Activated T-helper 2 cell treated with anti-CD3 and anti-CD28 coated beads, Interferon-gamma antibody, Interleukin-2, Interleukin-4, amounts not matched to agents 10 μg/mL and 5 μg/mL and 100 μg/mL, durations not matched to agents 14 hours and 24 hours and 36 hours (primary cell): Measurements from ENCODE around the gene ADH6. TPM values are rescaled to one million over a fixed set of nuclear protein-coding genes. Genes with fewer than 3 reads are reported as not detected.

Source experiments
- DNase-seq: peaks from one replicate; pipeline ENCODE4 v3.0.0; 2021; ENCODE audit warnings: low spot score
- H3K27ac Mint-ChIP-seq: one replicate; pipeline ENCODE4 v1.8.0; 2021; ENCODE audit warnings: mixed read lengths
- H3K27me3 Mint-ChIP-seq: one replicate; pipeline ENCODE4 v1.8.0; 2021; ENCODE audit warnings: low read depth, mixed read lengths
- H3K36me3 Mint-ChIP-seq: one replicate; pipeline ENCODE4 v1.8.0; 2021; ENCODE audit warnings: low read depth, mixed read lengths
- H3K4me1 Mint-ChIP-seq: one replicate; pipeline ENCODE4 v1.8.0; 2021; ENCODE audit warnings: low read depth, mixed read lengths
- H3K4me3 Mint-ChIP-seq: one replicate; pipeline ENCODE4 v1.8.0; 2021; ENCODE audit warnings: low read depth, mild to moderate bottlenecking, moderate library complexity, mixed read lengths
- H3K9me3 Mint-ChIP-seq: one replicate; pipeline ENCODE4 v1.8.0; 2021; ENCODE audit warnings: mixed read lengths
- intact Hi-C: fragments of 100-400 bp; cut with micrococcal nuclease; formaldehyde crosslinking; loops from one replicate; pipeline ENCODE4 v1.15.1; 2023
- total RNA-seq: library from RNA; stranded (reverse); gene quantifications from 2 replicates; pipeline ENCODE4 v1.2.3, GENCODE V29; 2022

ADH6 gene
- total RNA-seq, 1 donor from 2014 or later = not detected

- no peak for DNase-seq
- no peak overlapping the region for H3K27ac Mint-ChIP-seq
- H3K27me3 Mint-ChIP-seq = no peaks in the 10 kb centered on the region
- H3K36me3 Mint-ChIP-seq = no peaks in the 10 kb centered on the region
- no peaks in the 10 kb centered on the region for H3K4me1 Mint-ChIP-seq
- H3K9me3 Mint-ChIP-seq = no peaks in the 10 kb centered on the region
- H3K4me3 Mint-ChIP-seq = no peak overlapping the region
- intact Hi-C loops = no loop called here
Measured at GRCh38 chr4:99180382-99181070, 38.5 kb downstream of the ADH6 start.

GRCh38 chr4:99179626-99180025 lies 39.4 kb downstream of the ADH6 start:
- H3K27ac Mint-ChIP-seq = no peak overlapping the region
- no peaks in the 10 kb centered on the region for H3K4me1 Mint-ChIP-seq
- no peaks in the 10 kb centered on the region for H3K27me3 Mint-ChIP-seq
- intact Hi-C loops = no loop called here
- H3K4me3 Mint-ChIP-seq = no peak overlapping the region
- H3K9me3 Mint-ChIP-seq = peaks cover under 1% of the 10 kb centered on the region
- no peaks in the 10 kb centered on the region for H3K36me3 Mint-ChIP-seq
- DNase-seq = no peak

- intact Hi-C loops = no loop called here
- Mint-ChIP-seq H3K36me3 (no peaks in the 10 kb centered on the region), H3K27ac (no peak overlapping the region), H3K4me3 (no peak overlapping the region), H3K4me1 (no peaks in the 10 kb centered on the region), H3K9me3 (peaks cover 4% of the 10 kb centered on the region), H3K27me3 (no peaks in the 10 kb centered on the region)
- DNase-seq = no peak
Measured at GRCh38 chr4:99179178-99179577, 39.9 kb downstream of the ADH6 start.

- Mint-ChIP-seq H3K27me3 (no peaks in the 10 kb centered on the region), H3K4me3 (no peak overlapping the region), H3K4me1 (no peaks in the 10 kb centered on the region), H3K27ac (no peak overlapping the region), H3K9me3 (no peaks in the 10 kb centered on the region), H3K36me3 (no peaks in the 10 kb centered on the region)
- intact Hi-C loops = no loop called here
- DNase-seq = no peak
Measured at GRCh38 chr4:99166544-99166943, 52.5 kb downstream of the ADH6 start.

- intact Hi-C loops = no loop called here
- DNase-seq = no peak
- Mint-ChIP-seq H3K27me3 (no peaks in the 10 kb centered on the region), H3K36me3 (no peaks in the 10 kb centered on the region), H3K9me3 (no peaks in the 10 kb centered on the region), H3K27ac (no peak overlapping the region), H3K4me1 (no peaks in the 10 kb centered on the region), H3K4me3 (no peak overlapping the region)
Measured at GRCh38 chr4:99165978-99166377, 53.1 kb downstream of the ADH6 start.

- Mint-ChIP-seq H3K4me1 (no peaks in the 10 kb centered on the region), H3K4me3 (no peak overlapping the region), H3K27ac (no peak overlapping the region), H3K9me3 (no peaks in the 10 kb centered on the region), H3K27me3 (no peaks in the 10 kb centered on the region), H3K36me3 (no peaks in the 10 kb centered on the region)
- intact Hi-C loops = no loop called here
- DNase-seq = no peak
Measured at GRCh38 chr4:99161373-99162099, 57.5 kb downstream of the ADH6 start.

- no peaks in the 10 kb centered on the region for H3K4me1 Mint-ChIP-seq
- no peaks in the 10 kb centered on the region for H3K27me3 Mint-ChIP-seq
- H3K27ac Mint-ChIP-seq = no peak overlapping the region
- H3K4me3 Mint-ChIP-seq = no peak overlapping the region
- intact Hi-C loops = no loop called here
- no peaks in the 10 kb centered on the region for H3K9me3 Mint-ChIP-seq
- DNase-seq = no peak
- no peaks in the 10 kb centered on the region for H3K36me3 Mint-ChIP-seq
Measured at GRCh38 chr4:99159699-99160098, 59.3 kb downstream of the ADH6 start.

- Mint-ChIP-seq H3K9me3 (no peaks in the 10 kb centered on the region), H3K27ac (no peak overlapping the region), H3K36me3 (no peaks in the 10 kb centered on the region)
Measured at GRCh38 chr4:99157478-99157935, 61.5 kb downstream of the ADH6 start.

GRCh38 chr4:99156992-99157391 lies 62.1 kb downstream of the ADH6 start:
- no peak overlapping the region for H3K4me3 Mint-ChIP-seq
- intact Hi-C loops = no loop called here
- DNase-seq = no peak
- no peak overlapping the region for H3K27ac Mint-ChIP-seq
- H3K4me1 Mint-ChIP-seq = no peaks in the 10 kb centered on the region
- H3K36me3 Mint-ChIP-seq = no peaks in the 10 kb centered on the region
- H3K27me3 Mint-ChIP-seq = no peaks in the 10 kb centered on the region
- H3K9me3 Mint-ChIP-seq = no peaks in the 10 kb centered on the region

More at GRCh38 chr4:99157478-99157935, 61.5 kb downstream of the ADH6 start:
- DNase-seq = no peak
- H3K27me3 Mint-ChIP-seq = no peaks in the 10 kb centered on the region
- intact Hi-C loops = no loop called here
- no peaks in the 10 kb centered on the region for H3K4me1 Mint-ChIP-seq
- no peak overlapping the region for H3K4me3 Mint-ChIP-seq

- intact Hi-C loops = no loop called here
- no peaks in the 10 kb centered on the region for H3K4me1 Mint-ChIP-seq
- no peak overlapping the region for H3K4me3 Mint-ChIP-seq
Measured at GRCh38 chr4:99154658-99155342, 64.2 kb downstream of the ADH6 start.

More at GRCh38 chr4:99154658-99155342, 64.2 kb downstream of the ADH6 start:
- no peak overlapping the region for H3K27ac Mint-ChIP-seq
- DNase-seq = no peak
- peaks cover 6% of the 10 kb centered on the region for H3K27me3 Mint-ChIP-seq
- no peaks in the 10 kb centered on the region for H3K36me3 Mint-ChIP-seq
- H3K9me3 Mint-ChIP-seq = no peaks in the 10 kb centered on the region

Other genes starting within 250 kb of the ADH6 start
- 58.2 and 58.7 TPM in 2 replicates for gene METAP1, start 223.5 kb downstream of the ADH6 start, total RNA-seq
- 93.8 and 98.6 TPM in 2 replicates for gene ADH5, start 130.5 kb downstream of the ADH6 start, total RNA-seq
- not detected in 2 replicates for gene ADH4, start 74.9 kb downstream of the ADH6 start, total RNA-seq
- gene ADH1A, start 71.7 kb upstream of the ADH6 start, total RNA-seq = not detected in 2 replicates
- not detected in 2 replicates for gene ADH1B, start 102.2 kb upstream of the ADH6 start, total RNA-seq
- gene ADH1C, start 133.5 kb upstream of the ADH6 start, total RNA-seq = not detected in 2 replicates
- not detected in 2 replicates for gene ADH7, start 216.1 kb upstream of the ADH6 start, total RNA-seq